Measurements from ENCODE around the gene NDUFAF7. TPM values are rescaled to one million over a fixed set of nuclear protein-coding genes. Genes with fewer than 3 reads are reported as not detected.
A peak's percentile ranks its signal among the peaks of the same experiment; 100 is the strongest.
"Not testable (repeated sequence)": the region's sequence is repeated elsewhere in the genome, so short reads cannot be mapped to it uniquely, and the experiment has no call there.

Gene NDUFAF7
- total and polyA plus RNA-seq, 9 donors: 11.3 to 17.9 (median 14.5) TPM

DNA sequence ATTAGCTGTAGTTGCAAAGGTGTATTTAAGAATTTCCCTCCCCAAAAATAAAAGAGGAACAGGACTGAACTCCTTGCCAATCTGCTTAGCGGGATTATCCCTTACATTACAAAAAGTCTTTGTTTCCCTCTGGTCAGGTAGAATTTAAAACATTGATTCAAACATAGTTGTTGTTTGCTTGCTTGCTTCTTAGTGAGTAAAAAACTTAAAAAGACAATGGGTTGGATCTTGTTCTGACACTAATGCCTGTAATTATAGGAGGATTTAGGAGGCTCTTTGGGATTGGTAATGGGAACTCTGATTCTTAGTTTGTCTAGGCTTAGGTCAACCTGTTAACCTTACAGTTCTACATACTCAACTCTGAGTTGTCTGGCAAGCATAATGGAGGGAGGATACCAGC lies 38.9 kb upstream of the NDUFAF7 start:
- H3K4me3 ChIP-seq: no peak overlapping the region
- no peak for DNase-seq
- intact Hi-C loops (cut with DNase I): no loop called here
- 91 to 96% (median 93%) methylated on average over 1 of the region's 1 CpG for WGBS, 3 donors
- no peaks in the 10 kb centered on the region for H3K27me3 ChIP-seq
- H3K36me3 ChIP-seq: no peaks in the 10 kb centered on the region
- TF ChIP-seq CTCF (IDR thresholded peaks at IDR 0.05) (no peak), POLR2A (IDR thresholded peaks at IDR 0.05) (no peak), EP300 (IDR thresholded peaks at IDR 0.05) (no peak)
- no peaks in the 10 kb centered on the region for H3K9me3 ChIP-seq
- no peak overlapping the region for H3K27ac ChIP-seq
- H3K4me1 ChIP-seq (ENCODE audit: insufficient read depth): peaks cover 2% of the 10 kb centered on the region

GRCh38 chr2:37195862-37196319 lies 35.6 kb upstream of the NDUFAF7 start:
- H3K4me1 ChIP-seq (ENCODE audit: insufficient read depth); H3K9me3 ChIP-seq; intact Hi-C loops (cut with DNase I); H3K36me3 ChIP-seq; H3K27me3 ChIP-seq: not testable (repeated sequence)
- Histone ChIP-seq H3K27ac (peak overlapping the region; percentile 52 to 77), H3K4me3 (peak overlapping the region; percentile 93)
- 76 to 81% (median 78%) methylated on average over 20 of the region's 20 CpGs for WGBS, 3 donors
- peak in 2 of 5 donors; percentile 22 to 33 for DNase-seq

DNA sequence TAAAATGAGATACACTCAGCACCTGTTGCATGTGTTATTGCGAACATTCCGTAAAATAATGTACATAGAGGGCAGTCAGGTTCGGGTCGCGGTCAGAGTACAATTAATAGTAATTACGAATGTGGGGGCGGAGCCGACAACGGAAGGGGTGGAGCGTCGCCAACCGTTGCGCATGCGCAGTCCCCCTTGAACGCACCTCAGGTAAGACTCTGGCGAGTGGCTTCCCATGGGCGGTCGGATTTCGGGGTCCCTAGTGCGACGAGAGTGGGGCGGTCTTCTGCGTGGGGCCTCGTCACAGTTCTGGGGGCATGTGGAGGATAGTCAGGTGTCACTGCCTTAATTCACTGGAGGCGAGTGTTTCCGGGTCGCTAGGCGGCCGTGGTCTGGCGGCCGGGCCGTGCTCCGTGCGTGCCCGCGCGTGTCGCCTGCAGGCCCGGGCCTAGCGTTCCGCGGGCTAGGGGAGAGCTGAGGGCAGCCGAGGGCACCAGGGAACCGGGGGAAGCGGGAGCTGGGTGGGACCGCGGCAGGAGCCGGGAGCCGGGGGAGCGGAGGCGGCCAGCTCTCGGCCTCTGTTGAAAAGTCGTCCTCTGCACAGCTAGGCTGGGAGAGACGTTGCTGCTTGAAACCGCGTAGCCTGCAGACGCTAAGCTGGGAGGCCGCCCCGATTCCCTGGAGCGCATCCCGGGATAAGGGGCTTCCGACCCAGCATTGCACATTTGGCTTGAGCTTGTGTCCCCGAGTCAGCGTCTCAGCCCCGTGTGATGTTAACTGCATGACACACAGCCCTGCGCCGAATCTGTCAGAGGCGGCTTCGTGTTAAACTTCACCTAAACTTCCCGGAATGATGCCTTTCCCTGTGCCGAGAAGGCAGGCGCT lies 34.9 kb upstream of the NDUFAF7 start, which contains the start of gene CEBPZOS:
TSS of gene CEBPZOS (plus strand) at position 177 of the 876 bp plus-strand sequence. CDS start 3,209 bp downstream, outside the sequence.
- Histone ChIP-seq H3K27ac (peak within 1 kb of the TSS; percentile 52 to 77), H3K9me3 (no peaks in the 10 kb centered on the region), H3K4me3 (peak within 1 kb of the TSS; percentile 93), H3K4me1 (ENCODE audit: insufficient read depth) (peaks cover 7% of the 10 kb centered on the region), H3K27me3 (no peaks in the 10 kb centered on the region), H3K36me3 (no peaks in the 10 kb centered on the region)
- intact Hi-C loops (cut with DNase I): no loop called here
- WGBS, 3 donors: 0 to 1% (median 1%) methylated on average over 67 to 72 of the region's 72 CpGs
- peak; percentile 84 to 93 (median 90) for DNase-seq
- TF ChIP-seq POLR2A (IDR thresholded peaks at IDR 0.05) (peak; percentile 84), EP300 (IDR thresholded peaks at IDR 0.05) (no peak), CTCF (IDR thresholded peaks at IDR 0.05) (no peak)

DNA sequence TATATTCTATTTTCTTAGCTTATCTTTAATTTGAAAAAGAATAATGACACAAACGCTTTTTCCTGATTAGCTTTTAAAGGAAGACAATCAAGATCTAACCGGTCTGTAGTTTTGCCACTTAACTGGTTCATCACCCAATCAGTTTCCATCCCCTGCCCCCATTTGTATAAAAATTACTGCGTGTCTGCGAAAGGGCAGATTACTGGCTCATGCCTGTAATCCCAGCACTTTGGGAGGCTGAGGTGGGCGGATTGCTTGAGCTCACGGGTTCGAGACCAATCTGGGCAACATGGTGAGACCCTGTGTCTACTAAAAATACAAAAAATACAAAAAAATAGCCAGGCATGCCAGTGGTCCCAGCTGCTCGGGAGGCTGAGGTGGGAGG lies 32.8 kb upstream of the NDUFAF7 start:
- no peaks in the 10 kb centered on the region for H3K36me3 ChIP-seq
- no peak overlapping the region for H3K4me3 ChIP-seq
- TF ChIP-seq CTCF (IDR thresholded peaks at IDR 0.05) (no peak), EP300 (IDR thresholded peaks at IDR 0.05) (no peak), POLR2A (IDR thresholded peaks at IDR 0.05) (no peak)
- WGBS, 3 donors: 85 to 90% (median 88%) methylated on average over 8 of the region's 8 CpGs
- H3K27ac ChIP-seq: no peak overlapping the region
- H3K4me1 ChIP-seq (ENCODE audit: insufficient read depth): peaks cover 7% of the 10 kb centered on the region
- no peak for DNase-seq
- intact Hi-C loops (cut with DNase I): no loop called here
- H3K9me3 ChIP-seq: no peaks in the 10 kb centered on the region
- H3K27me3 ChIP-seq: no peaks in the 10 kb centered on the region

DNA sequence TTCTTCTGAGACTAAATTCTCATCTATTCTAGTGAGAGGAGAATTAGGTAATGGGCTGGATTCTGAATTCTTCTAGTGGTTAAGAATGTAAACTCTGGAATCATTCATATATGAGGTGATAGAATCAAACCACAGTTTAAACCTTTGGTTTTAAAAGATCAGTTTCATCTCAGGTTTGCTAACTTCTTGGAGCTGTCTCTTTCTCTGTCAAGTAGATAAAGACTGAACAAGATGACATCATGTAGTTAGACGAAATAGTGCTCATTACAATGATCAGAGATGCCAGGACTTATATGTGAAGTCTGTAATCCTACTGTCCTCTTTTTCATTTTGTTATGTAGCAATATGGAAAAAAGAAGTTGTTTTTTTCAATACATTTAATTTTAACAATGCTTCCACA lies 30.2 kb upstream of the NDUFAF7 start:
- no peaks in the 10 kb centered on the region for H3K36me3 ChIP-seq

More for the DNA sequence above, 30.2 kb upstream of the NDUFAF7 start:
- no peaks in the 10 kb centered on the region for H3K27me3 ChIP-seq
- H3K9me3 ChIP-seq: peaks cover 0 to 5% of the 10 kb centered on the region in 2 donors
- peaks cover 7% of the 10 kb centered on the region for H3K4me1 ChIP-seq (ENCODE audit: insufficient read depth)
- H3K27ac ChIP-seq: no peak overlapping the region
- no peak for DNase-seq
- 83 to 89% (median 84%) methylated on average over 1 of the region's 1 CpG for WGBS, 3 donors
- TF ChIP-seq POLR2A (IDR thresholded peaks at IDR 0.05) (no peak), EP300 (IDR thresholded peaks at IDR 0.05) (no peak), CTCF (IDR thresholded peaks at IDR 0.05) (no peak)
- intact Hi-C loops (cut with DNase I): no loop called here
- H3K4me3 ChIP-seq: no peak overlapping the region

All from ovary (tissue), 9 donors.